Panc1 (cell line): ENCODE data around the gene MPL. TPM values are rescaled to one million over a fixed set of nuclear protein-coding genes. Genes with fewer than 3 reads are reported as not detected.

Experiments used
- ATAC-seq: fragments of 200-7000 bp; cut with Tn5 transposase; 2 replicates; pipeline ENCODE4 v1.9.1; 2020; ENCODE audit warnings: mild to moderate bottlenecking, moderate library complexity
- BruUV-seq: library from RNA; stranded (reverse); fragments of 400-500 nt; replicated peaks from 2 replicates; lab custom pipeline; 2021; lab: Mats Ljungman, UMichigan
- CTCF ChIA-PET: fragments of 300-600 bp; sonication (Branson Sonifier 250); formaldehyde crosslinking; loops from one replicate; lab custom pipeline; 2022; ENCODE audit warnings: antibody characterized with exemption; lab: Charles Lee
- POLR2A ChIA-PET: fragments of 300-600 bp; sonication (Branson Sonifier 250); formaldehyde crosslinking; loops from one replicate; lab custom pipeline; 2022; ENCODE audit warnings: antibody characterized with exemption; lab: Charles Lee
- DNase-seq: peaks from one replicate; pipeline ENCODE4 v3.0.0-alpha.2; 2010; ENCODE audit warnings: low read depth, low spot score
- H3K27ac ChIP-seq: 2 replicates; pipeline ENCODE4 v1.5.1; 2011; ENCODE audit warnings: mild to moderate bottlenecking, low read length, inconsistent platforms
- H3K27me3 ChIP-seq: fragments of 200-500 bp; sonication (Bioruptor generic); 2 replicates; pipeline ENCODE4 v1.6.0; 2014; ENCODE audit warnings: low read length, inconsistent platforms; ENCODE audit not compliant: control insufficient read depth, insufficient read depth
- H3K36me3 ChIP-seq: fragments of 200-500 bp; sonication (Bioruptor generic); 2 replicates; pipeline ENCODE4 v1.5.1; 2014; ENCODE audit warnings: inconsistent platforms, mild to moderate bottlenecking, low read length, moderate library complexity; ENCODE audit not compliant: control insufficient read depth, insufficient read depth
- H3K4me1 ChIP-seq: 2 replicates; pipeline ENCODE4 v1.5.1; 2011; ENCODE audit warnings: inconsistent platforms, mild to moderate bottlenecking, low read length, moderate library complexity; ENCODE audit not compliant: control insufficient read depth, insufficient read depth
- H3K4me3 ChIP-seq, 2 experiments: 2 replicates each; pipeline ENCODE4 v1.5.1; 2011 to 2012; ENCODE audit warnings: low read depth in 2 of 2, low read length in 2 of 2, mild to moderate bottlenecking in 2 of 2, inconsistent platforms in 1 of 2, moderate library complexity in 1 of 2
- H3K9me3 ChIP-seq: fragments of 200-500 bp; sonication (Bioruptor generic); 2 replicates; pipeline ENCODE4 v1.5.1; 2014; ENCODE audit warnings: low read depth, mild to moderate bottlenecking, inconsistent platforms, low read length, moderate library complexity; ENCODE audit not compliant: control insufficient read depth, insufficient read depth
- CTCF ChIP-seq: fragments of 450-650 bp; IDR thresholded peaks from 2 replicates; pipeline ENCODE4 v1.5.1; 2017; ENCODE audit warnings: mild to moderate bottlenecking
- POLR2AphosphoS5 ChIP-seq: IDR thresholded peaks from 2 replicates; pipeline ENCODE4 v1.6.1; 2012; ENCODE audit warnings: mild to moderate bottlenecking, low read depth, low read length, moderate library complexity
- REST ChIP-seq, 2 experiments: IDR thresholded peaks; 2 replicates each; pipeline ENCODE4 v1.6.1; 2011 to 2012; ENCODE audit warnings: low read depth in 2 of 2, control low read depth in 1 of 2, low read length in 1 of 2, mild to moderate bottlenecking in 1 of 2, moderate library complexity in 1 of 2; ENCODE audit not compliant: insufficient read depth in 1 of 2
- SIN3A ChIP-seq: IDR thresholded peaks from 2 replicates; pipeline ENCODE4 v1.6.1; 2012; ENCODE audit warnings: low read depth, mild to moderate bottlenecking, low read length, moderate library complexity, borderline replicate concordance; ENCODE audit not compliant: insufficient read depth
- TCF7L2 ChIP-seq: IDR thresholded peaks from 2 replicates; pipeline ENCODE4 v1.6.1; 2011; ENCODE audit warnings: mild to moderate bottlenecking, low read depth, low read length, inconsistent platforms
- in situ Hi-C: cut with HindIII; loops from 2 replicates; pipeline ENCODE4 v1.10.0; 2016; ENCODE audit warnings: low sequenced_read_pairs, low pct_unique_long_range_greater_than_20kb
- intact Hi-C: fragments of 100-400 bp; cut with micrococcal nuclease; formaldehyde crosslinking; loops from one replicate; pipeline ENCODE4 v1.10.0; 2022; ENCODE audit not compliant: unreplicated experiment
- total RNA-seq: library from RNA; stranded (reverse); gene quantifications from one replicate; pipeline ENCODE4 v1.2.1, GENCODE V29; 2021; ENCODE audit not compliant: unreplicated experiment

Gene MPL
- total RNA-seq, 1 experiment from 2014 or later = not detected

GRCh38 chr1:43357251-43357650, 19.6 kb downstream of the MPL start:
- in situ Hi-C loops (no loop called here), intact Hi-C loops (loop anchor here (5.0 kb wide), 1 partner anchor 120 kb away; no protein-coding TSS in a partner anchor)
- no peak for ATAC-seq
- H3K27me3 ChIP-seq = no peaks in the 10 kb centered on the region
- no peak overlapping the region; the same call in 1 of the 2 replicates for H3K27ac ChIP-seq
- CTCF ChIA-PET = interaction anchor here (0.7 kb wide), 1 partner anchor 59 kb away, joined by 6 read pairs; no protein-coding TSS in a partner anchor
- TF ChIP-seq TCF7L2 (no peak), REST (IDR thresholded peaks at IDR 0.05; ENCODE audit: insufficient read depth in 1 of 2, low read depth in 2 of 2, low read length in 1 of 2) (no peak), POLR2AphosphoS5 (no peak)
- no TSS peak for BruUV-seq
- no peaks in the 10 kb centered on the region for H3K9me3 ChIP-seq
- H3K4me1 ChIP-seq = peaks cover 26% of the 10 kb centered on the region
- no peak overlapping the region for H3K4me3 ChIP-seq
- H3K36me3 ChIP-seq = peaks cover 12% of the 10 kb centered on the region
- POLR2A ChIA-PET = no interaction called here
- no peak for DNase-seq

- ChIA-PET CTCF (interaction anchor here (0.5 to 1.0 kb wide), 3 partner anchors 8 to 132 kb away, joined by 3 to 13 read pairs (median 4); no protein-coding TSS in a partner anchor), POLR2A (interaction anchor here (0.6 to 1.4 kb wide), 2 partner anchors 10 to 196 kb away, joined by 3 to 4 read pairs; no protein-coding TSS in a partner anchor)
- Histone ChIP-seq H3K9me3 (no peaks in the 10 kb centered on the region), H3K27me3 (no peaks in the 10 kb centered on the region), H3K4me3 (peak overlapping the region; percentile 90 to 95), H3K36me3 (peaks cover 12% of the 10 kb centered on the region), H3K4me1 (peaks cover 28% of the 10 kb centered on the region), H3K27ac (peak overlapping the region; percentile 100)
- in situ Hi-C loops = no loop called here
- intact Hi-C loops = loop anchor here (5.0 kb wide), 1 partner anchor 121 kb away; no protein-coding TSS in a partner anchor
- peak; percentile 8 for ATAC-seq
- BruUV-seq = TSS peak; percentile 80
- DNase-seq = no peak
- TF ChIP-seq CTCF (no peak), TCF7L2 (no peak), POLR2AphosphoS5 (peak; percentile 93), REST (IDR thresholded peaks at IDR 0.05; ENCODE audit: insufficient read depth in 1 of 2, low read depth in 2 of 2, low read length in 1 of 2) (no peak), SIN3A (no peak)
These were observed 20.6 kb downstream of the MPL start for GRCh38 chr1:43358121-43358745.
